TTC549 (cell line): ENCODE data around the gene GSE1.

Experiments used
- FAIRE-seq: peaks from 2 replicates; lab custom pipeline; 2012; peaks lifted over from hg19 to GRCh38; lab: Jason Lieb, UNC

Gene GSE1

GRCh38 chr16:85682516-85682915, 69.4 kb downstream of the GSE1 start:
- FAIRE-seq, result no peak

- no peak for FAIRE-seq
These were observed 70.2 kb downstream of the GSE1 start for GRCh38 chr16:85683363-85683762.

- no peak for FAIRE-seq
These were observed 72.1 kb downstream of the GSE1 start for GRCh38 chr16:85685251-85685650.

GRCh38 chr16:85686912-85687591, 73.9 kb downstream of the GSE1 start:
- no peak for FAIRE-seq

GRCh38 chr16:85687651-85688471, 74.7 kb downstream of the GSE1 start:
- FAIRE-seq, result no peak

GRCh38 chr16:85688586-85689284, 75.6 kb downstream of the GSE1 start, which contains the start of gene GINS2:
TSS of gene GINS2 (minus strand) at chr16:85688954. CDS start at chr16:85688898, 56 bp downstream.
- no peak for FAIRE-seq

- no peak for FAIRE-seq
These were observed 76.3 kb downstream of the GSE1 start for GRCh38 chr16:85689285-85689949.

GRCh38 chr16:85689950-85690320, 76.8 kb downstream of the GSE1 start:
- no peak for FAIRE-seq

GRCh38 chr16:85690469-85691064, 77.4 kb downstream of the GSE1 start:
- FAIRE-seq, result no peak

- FAIRE-seq, result no peak
These were observed 82.3 kb downstream of the GSE1 start for GRCh38 chr16:85695196-85696128.

- FAIRE-seq, result no peak
These were observed 83.7 kb downstream of the GSE1 start for GRCh38 chr16:85696781-85697180.

- no peak for FAIRE-seq
These were observed 84.3 kb downstream of the GSE1 start for GRCh38 chr16:85697431-85697830.

GRCh38 chr16:85698459-85698891, 85.4 kb downstream of the GSE1 start:
- FAIRE-seq, result no peak

GRCh38 chr16:85698935-85699558, 85.9 kb downstream of the GSE1 start:
- FAIRE-seq, result no peak

- FAIRE-seq, result no peak
These were observed 86.5 kb downstream of the GSE1 start for GRCh38 chr16:85699628-85700027.

GRCh38 chr16:85704011-85704410, 90.9 kb downstream of the GSE1 start:
- FAIRE-seq, result no peak

GRCh38 chr16:85704900-85705846, 92.1 kb downstream of the GSE1 start:
- FAIRE-seq, result no peak

- no peak for FAIRE-seq
These were observed 93.4 kb downstream of the GSE1 start for GRCh38 chr16:85706449-85707034.
